HepG2 (cell line): Measurements from ENCODE around the gene PNLDC1. TPM values are rescaled to one million over a fixed set of nuclear protein-coding genes. Genes with fewer than 3 reads are reported as not detected.
A peak's percentile ranks its signal among the peaks of the same experiment; 100 is the strongest.

Experiments used
- ARHGAP35 ChIP-seq: sonication (generic); formaldehyde crosslinking; IDR thresholded peaks from 2 replicates; pipeline ENCODE4 v1.9.0; 2022; ENCODE audit warnings: mild to moderate bottlenecking, inconsistent platforms, moderate library complexity, missing genetic modification reagents, borderline replicate concordance
- ASH2L ChIP-seq: fragments of 300-600, 200-600 bp; sonication (generic); IDR thresholded peaks from 2 replicates; pipeline ENCODE4 v1.7.0; 2017; ENCODE audit warnings: low read depth, mild to moderate bottlenecking, moderate library complexity, mixed read lengths, low read length; ENCODE audit not compliant: insufficient read length
- ATF4 ChIP-seq, 2 experiments: fragments of 450-650 bp in 1 of 2; sonication (generic) in 1 of 2; formaldehyde crosslinking; IDR thresholded peaks; 2 replicates each; pipeline versions ENCODE4 v1.5.0 to v1.8.0; 2020 to 2022; ENCODE audit warnings: mild to moderate bottlenecking in 1 of 2, missing genetic modification reagents in 1 of 2
- ATM ChIP-seq: fragments of 450-650 bp; IDR thresholded peaks from 2 replicates; pipeline ENCODE4 v1.7.1; 2017; ENCODE audit warnings: mild to moderate bottlenecking, borderline replicate concordance
- GABPB1 ChIP-seq: IDR thresholded peaks from 2 replicates; pipeline ENCODE4 v1.6.1; 2016; ENCODE audit warnings: mild to moderate bottlenecking, missing genetic modification reagents, moderate library complexity, missing compliant biosample characterization
- GMEB1 ChIP-seq: sonication (generic); formaldehyde crosslinking; IDR thresholded peaks from 2 replicates; pipeline ENCODE4 v1.5.1; 2020; ENCODE audit warnings: missing genetic modification reagents, mild to moderate bottlenecking, borderline replicate concordance
- MBD4 ChIP-seq: IDR thresholded peaks from 2 replicates; pipeline ENCODE4 v1.6.1; 2012; ENCODE audit warnings: low read length, inconsistent platforms, borderline replicate concordance
- NFATC3 ChIP-seq: sonication (generic); formaldehyde crosslinking; IDR thresholded peaks from 2 replicates; pipeline ENCODE4 v1.5.1; 2020; ENCODE audit warnings: mild to moderate bottlenecking, missing genetic modification reagents
- POLR2A ChIP-seq, 2 experiments: IDR thresholded peaks; 2 replicates each; pipeline ENCODE4 v1.6.1; 2011; ENCODE audit warnings: low read depth in 2 of 2, low read length in 2 of 2, mild to moderate bottlenecking in 1 of 2, moderate library complexity in 1 of 2; ENCODE audit not compliant: insufficient read depth in 1 of 2
- PRDM15 ChIP-seq: sonication (generic); formaldehyde crosslinking; IDR thresholded peaks from 2 replicates; pipeline ENCODE4 v1.4.0; 2020; ENCODE audit warnings: missing genetic modification reagents
- TBL1XR1 ChIP-seq: fragments of 150-350 bp; IDR thresholded peaks from 2 replicates; pipeline ENCODE4 v1.6.1; 2014; ENCODE audit warnings: borderline replicate concordance, low read length; ENCODE audit not compliant: partially characterized antibody
- ZBTB38 ChIP-seq: sonication (generic); formaldehyde crosslinking; IDR thresholded peaks from 2 replicates; pipeline ENCODE4 v1.5.1; 2020; ENCODE audit warnings: mild to moderate bottlenecking, missing genetic modification reagents
- ZNF18 ChIP-seq: sonication (generic); formaldehyde crosslinking; IDR thresholded peaks from 2 replicates; pipeline ENCODE4 v1.8.0; 2022; ENCODE audit warnings: mild to moderate bottlenecking, missing genetic modification reagents; ENCODE audit not compliant: insufficient replicate concordance
- ZNF234 ChIP-seq: sonication (generic); formaldehyde crosslinking; conservative IDR thresholded peaks from 2 replicates; pipeline ENCODE4 v1.5.1; 2020; ENCODE audit warnings: mild to moderate bottlenecking, missing genetic modification reagents
- ZNF530 ChIP-seq: sonication (generic); formaldehyde crosslinking; IDR thresholded peaks from 2 replicates; pipeline ENCODE4 v1.5.0; 2020; ENCODE audit warnings: low read depth, mild to moderate bottlenecking, missing genetic modification reagents
- ZNF724P ChIP-seq: sonication (generic); formaldehyde crosslinking; IDR thresholded peaks from 2 replicates; pipeline ENCODE4 v1.8.0; 2022; ENCODE audit warnings: missing genetic modification reagents, borderline replicate concordance
- polyA plus RNA-seq, 8 experiments: library from polyadenylated mRNA; depleted of rRNA in 3 of 8; stranded (reverse) in 7 of 8; unstranded in 1 of 8; fragments of >200 nt; fragmentation: Illumina TruSeq in 4 of 8; extraction: Trizol in 4 of 8; gene quantifications; 2 replicates each; pipeline versions ENCODE4 v1.2.1 to v1.2.3, GENCODE V29; 2011 to 2016; ENCODE audit warnings: low read depth in 4 of 8, missing spikeins in 1 of 8, mixed read lengths in 1 of 8; ENCODE audit not compliant: insufficient read depth in 1 of 8
- total RNA-seq, 5 experiments: library from RNA; depleted of rRNA; stranded (reverse); fragments of >200 nt; fragmentation: Illumina TruSeq; extraction: Trizol; gene quantifications; 2 replicates each; pipeline ENCODE4 v1.2.3, GENCODE V29; 2016; ENCODE audit warnings: low read depth in 1 of 5
- TF ChIP-seq, protein P1 (sequence below): sonication (generic); formaldehyde crosslinking; IDR thresholded peaks from 2 replicates; pipeline ENCODE4 v1.4.0; 2020; ENCODE audit warnings: missing genetic modification reagents

Gene PNLDC1
- total and polyA plus RNA-seq, 2 of the 13 experiments (the other 11 are each of a cell fraction or from before 2014, with no cell fraction given), result not detected

DNA sequence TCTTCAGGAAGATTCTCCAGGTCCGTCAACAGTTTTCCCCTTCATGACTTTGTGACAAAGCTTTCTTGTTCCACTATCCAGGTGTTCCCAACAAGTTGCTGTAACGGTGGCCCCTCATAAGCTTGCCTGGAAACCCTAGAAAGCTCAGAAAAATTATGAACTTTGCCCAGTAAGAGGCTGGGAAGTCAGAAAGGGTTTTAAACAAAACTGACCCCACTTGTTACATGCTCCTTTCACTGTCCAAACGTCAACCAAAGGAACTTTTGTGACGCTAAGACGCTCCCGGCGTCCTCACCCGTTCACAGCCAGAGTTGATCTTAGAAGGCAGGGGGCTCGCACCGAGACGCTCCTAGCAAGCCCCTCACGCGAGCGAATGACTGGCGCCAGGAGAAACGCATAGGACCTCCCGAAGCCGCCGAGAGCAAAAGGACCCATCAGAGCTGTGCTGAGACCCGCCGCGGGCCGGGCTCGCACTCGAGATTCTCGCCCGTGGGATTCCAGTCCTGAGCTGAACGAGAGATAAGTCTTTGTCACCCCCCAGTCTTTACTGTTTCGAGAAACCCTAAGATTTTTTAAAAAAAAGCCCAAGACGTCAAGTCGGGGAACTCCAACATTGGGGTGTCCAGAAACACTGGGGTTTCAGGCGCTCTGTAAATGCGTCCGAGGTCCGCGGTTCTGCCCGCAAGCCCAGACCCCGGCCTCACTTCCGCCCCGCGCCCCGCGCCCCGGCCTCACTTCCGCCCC, 38.8 kb upstream of the PNLDC1 start (continued):
- TF ChIP-seq PRDM15 (CRISPR knock-in tag) (0 out of 2 replicates have a peak, but pooled peaks have one; percentile 10), ZNF234 (CRISPR knock-in tag) (0 out of 2 replicates have a peak, but pooled peaks have one; percentile 10), NFATC3 (CRISPR knock-in tag) (0 out of 2 replicates have a peak, but pooled peaks have one; percentile 8), POLR2A (IDR thresholded peaks at IDR 0.05; ENCODE audit: insufficient read depth in 1 of 2, low read depth in 2 of 2, low read length in 2 of 2) (no peak; a peak in 1 of 4 replicates), ATF4 (CRISPR knock-in tag; IDR thresholded peaks at IDR 0.05) (0 out of 4 replicates have a peak, but pooled peaks of 1 of the 2 experiments have one; percentile 12), ATM (no peak), GMEB1 (CRISPR knock-in tag) (no peak), ZNF18 (CRISPR knock-in tag) (peak; percentile 34), MBD4 (no peak), ZBTB38 (no peak), ASH2L (peak; percentile 88), TBL1XR1 (no peak), GABPB1 (CRISPR knock-in tag) (0 out of 2 replicates have a peak, but pooled peaks have one; percentile 76), ARHGAP35 (CRISPR knock-in tag) (no peak), ZNF724P (CRISPR knock-in tag) (no peak), ZNF530 (0 out of 2 replicates have a peak, but pooled peaks have one; percentile 22)
- TF ChIP-seq, protein P1, sequence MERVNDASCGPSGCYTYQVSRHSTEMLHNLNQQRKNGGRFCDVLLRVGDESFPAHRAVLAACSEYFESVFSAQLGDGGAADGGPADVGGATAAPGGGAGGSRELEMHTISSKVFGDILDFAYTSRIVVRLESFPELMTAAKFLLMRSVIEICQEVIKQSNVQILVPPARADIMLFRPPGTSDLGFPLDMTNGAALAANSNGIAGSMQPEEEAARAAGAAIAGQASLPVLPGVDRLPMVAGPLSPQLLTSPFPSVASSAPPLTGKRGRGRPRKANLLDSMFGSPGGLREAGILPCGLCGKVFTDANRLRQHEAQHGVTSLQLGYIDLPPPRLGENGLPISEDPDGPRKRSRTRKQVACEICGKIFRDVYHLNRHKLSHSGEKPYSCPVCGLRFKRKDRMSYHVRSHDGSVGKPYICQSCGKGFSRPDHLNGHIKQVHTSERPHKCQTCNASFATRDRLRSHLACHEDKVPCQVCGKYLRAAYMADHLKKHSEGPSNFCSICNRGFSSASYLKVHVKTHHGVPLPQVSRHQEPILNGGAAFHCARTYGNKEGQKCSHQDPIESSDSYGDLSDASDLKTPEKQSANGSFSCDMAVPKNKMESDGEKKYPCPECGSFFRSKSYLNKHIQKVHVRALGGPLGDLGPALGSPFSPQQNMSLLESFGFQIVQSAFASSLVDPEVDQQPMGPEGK (CRISPR knock-in tag), result no peak
